GM19240 (cell line): ENCODE measurements around the gene CROCC2.

Experiments used
- DNase-seq: peaks from one replicate; pipeline ENCODE4 v3.0.0; 2011; ENCODE audit warnings: low spot score; ENCODE audit not compliant: insufficient read length

The CROCC2 gene

GRCh38 chr2:240905176-240905781, 857 bp upstream of the CROCC2 start:
- no peak for DNase-seq

- DNase-seq, result no peak
Measured at GRCh38 chr2:240906911-240907590, 915 bp downstream of the CROCC2 start.

- no peak for DNase-seq
Measured at GRCh38 chr2:240909216-240909974, 3.3 kb downstream of the CROCC2 start.

GRCh38 chr2:240911641-240912265, 5.6 kb downstream of the CROCC2 start:
- DNase-seq, result no peak

- no peak for DNase-seq
Measured at GRCh38 chr2:240912878-240913809, 7.0 kb downstream of the CROCC2 start.

GRCh38 chr2:240913810-240914644, 7.9 kb downstream of the CROCC2 start:
- peak; percentile 68 for DNase-seq

- no peak for DNase-seq
Measured at GRCh38 chr2:240914645-240915525, 8.7 kb downstream of the CROCC2 start.

- DNase-seq, result no peak
Measured at GRCh38 chr2:240915526-240916341, 9.6 kb downstream of the CROCC2 start.

GRCh38 chr2:240916571-240917008, 10.5 kb downstream of the CROCC2 start:
- no peak for DNase-seq

- DNase-seq, result no peak
Measured at GRCh38 chr2:240917009-240917683, 11.0 kb downstream of the CROCC2 start.

- DNase-seq, result no peak
Measured at GRCh38 chr2:240917684-240918257, 11.6 kb downstream of the CROCC2 start.

- DNase-seq, result no peak
Measured at GRCh38 chr2:240918258-240919091, 12.3 kb downstream of the CROCC2 start.

GRCh38 chr2:240919161-240919781, 13.1 kb downstream of the CROCC2 start:
- no peak for DNase-seq

- no peak for DNase-seq
Measured at GRCh38 chr2:240919786-240920782, 13.9 kb downstream of the CROCC2 start.
